Stomach smooth muscle (tissue), 2 donors: ENCODE measurements around the gene AKAP13.

Experiments
- H3K27ac ChIP-seq: one replicate; pipeline ENCODE4 v1.7.0; 2013; ENCODE audit warnings: mild to moderate bottlenecking, low read length, inconsistent platforms
- H3K27me3 ChIP-seq, 2 donors: one replicate each; pipeline ENCODE4 v1.7.0; 2013; ENCODE audit warnings: low read length in 2 of 2; ENCODE audit not compliant: insufficient read depth in 2 of 2, control insufficient read depth in 1 of 2
- H3K36me3 ChIP-seq, 2 donors: one replicate each; pipeline ENCODE4 v1.7.0; 2013; ENCODE audit warnings: low read length in 2 of 2; ENCODE audit not compliant: control insufficient read depth in 2 of 2, insufficient read depth in 2 of 2
- H3K4me1 ChIP-seq: one replicate; pipeline ENCODE4 v1.7.0; 2013; ENCODE audit warnings: low read length; ENCODE audit not compliant: control insufficient read depth, insufficient read depth
- H3K4me3 ChIP-seq, 2 donors: one replicate each; pipeline ENCODE4 v1.7.0; 2013; ENCODE audit warnings: low read length in 2 of 2
- H3K9ac ChIP-seq, 2 donors: one replicate each; pipeline ENCODE4 v1.7.0; 2013; ENCODE audit warnings: low read length in 2 of 2, mild to moderate bottlenecking in 1 of 2
- H3K9me3 ChIP-seq, 2 donors: one replicate each; pipeline ENCODE4 v1.7.0; 2013; ENCODE audit warnings: low read length in 2 of 2; ENCODE audit not compliant: control insufficient read depth in 2 of 2
- donor health status: healthy.
- donor health status: Pancreatic carcinoma.

The AKAP13 gene

GRCh38 chr15:85389306-85389650 lies 8.9 kb downstream of the AKAP13 start:
- Histone ChIP-seq H3K9ac (no peak overlapping the region), H3K36me3 (peaks cover 0 to 2% of the 10 kb centered on the region in 2 donors), H3K27ac (no peak overlapping the region), H3K27me3 (no peaks in the 10 kb centered on the region), H3K9me3 (no peaks in the 10 kb centered on the region), H3K4me1 (peaks cover 4% of the 10 kb centered on the region), H3K4me3 (no peak overlapping the region)

GRCh38 chr15:85389772-85390171 lies 9.4 kb downstream of the AKAP13 start:
- Histone ChIP-seq H3K27me3 (no peaks in the 10 kb centered on the region), H3K27ac (no peak overlapping the region), H3K4me1 (peaks cover 4% of the 10 kb centered on the region), H3K9me3 (no peaks in the 10 kb centered on the region), H3K9ac (no peak overlapping the region), H3K4me3 (no peak overlapping the region), H3K36me3 (peaks cover 0 to 2% of the 10 kb centered on the region in 2 donors)

- no peaks in the 10 kb centered on the region for H3K9me3 ChIP-seq
- no peak overlapping the region for H3K9ac ChIP-seq
- H3K27me3 ChIP-seq: no peaks in the 10 kb centered on the region
- no peak overlapping the region for H3K4me3 ChIP-seq
- no peaks in the 10 kb centered on the region for H3K36me3 ChIP-seq
- peaks cover 4% of the 10 kb centered on the region for H3K4me1 ChIP-seq
- H3K27ac ChIP-seq: no peak overlapping the region
Observed at GRCh38 chr15:85393210-85393609, 12.8 kb downstream of the AKAP13 start.

DNA sequence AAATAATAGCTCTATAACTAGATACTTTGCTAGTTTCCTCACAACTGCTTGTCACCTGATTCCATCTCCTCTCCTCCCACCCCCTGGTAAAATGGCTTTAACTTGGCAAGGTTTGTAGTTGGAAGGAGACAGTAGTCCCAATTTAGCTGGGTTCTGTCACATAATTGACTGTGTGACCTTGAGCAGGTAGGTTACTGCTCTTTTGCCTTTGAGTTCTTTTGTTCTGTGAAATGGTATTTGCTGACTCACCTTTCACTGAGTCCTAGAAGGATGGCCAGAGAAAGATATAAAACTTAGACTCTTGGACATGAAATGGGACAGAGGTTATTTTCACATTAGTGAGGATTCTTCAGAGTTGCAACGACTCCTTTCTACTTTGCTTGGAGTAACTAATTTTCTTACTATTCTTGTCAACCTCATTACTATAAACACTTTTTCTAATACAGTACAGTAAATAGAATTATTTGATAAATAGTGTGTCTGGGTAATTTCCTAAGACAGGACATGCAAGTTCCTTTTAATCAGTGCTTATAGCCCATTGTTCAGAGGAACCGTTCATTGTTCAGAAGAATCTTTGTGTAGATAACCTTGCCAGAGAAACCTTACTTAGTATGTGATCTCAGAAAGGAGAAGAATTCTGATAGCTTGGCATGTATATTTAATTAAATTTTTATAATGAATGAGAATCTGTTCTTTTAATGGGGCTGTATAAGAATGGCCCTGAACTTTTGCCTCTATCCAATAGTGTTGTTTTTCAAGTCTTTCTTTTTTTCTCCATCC lies 14.3 kb downstream of the AKAP13 start:
- H3K36me3 ChIP-seq: no peaks in the 10 kb centered on the region
- no peak overlapping the region for H3K27ac ChIP-seq
- H3K4me3 ChIP-seq: no peak overlapping the region
- H3K27me3 ChIP-seq: no peaks in the 10 kb centered on the region
- no peak overlapping the region for H3K9ac ChIP-seq
- H3K9me3 ChIP-seq: no peaks in the 10 kb centered on the region
- H3K4me1 ChIP-seq: no peaks in the 10 kb centered on the region

GRCh38 chr15:85396554-85396953 lies 16.2 kb downstream of the AKAP13 start:
- no peak overlapping the region for H3K27ac ChIP-seq

DNA sequence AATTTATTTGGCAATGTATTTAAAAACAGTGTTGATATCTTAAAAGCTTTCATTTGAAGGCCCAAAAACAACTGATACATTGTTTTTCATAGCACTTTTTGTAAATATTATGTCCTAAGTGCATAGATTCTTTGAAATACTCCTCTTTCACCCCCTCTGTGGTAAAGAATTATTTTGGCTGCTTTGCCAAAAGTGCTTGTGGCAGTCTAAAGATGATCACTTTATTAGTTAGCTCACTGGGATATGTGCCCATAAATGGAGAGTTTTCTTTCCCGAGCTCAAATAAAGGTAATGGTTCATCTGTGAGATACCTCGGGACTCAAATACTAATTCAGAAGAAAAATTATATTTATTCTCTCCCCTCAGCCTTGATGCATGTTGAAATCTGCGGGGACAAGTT lies 16.7 kb downstream of the AKAP13 start:
- Histone ChIP-seq H3K36me3 (no peaks in the 10 kb centered on the region), H3K9ac (no peak overlapping the region), H3K4me1 (no peaks in the 10 kb centered on the region), H3K27me3 (no peaks in the 10 kb centered on the region), H3K9me3 (no peaks in the 10 kb centered on the region), H3K27ac (no peak overlapping the region), H3K4me3 (no peak overlapping the region)

More at GRCh38 chr15:85396554-85396953, 16.2 kb downstream of the AKAP13 start:
- Histone ChIP-seq H3K4me1 (no peaks in the 10 kb centered on the region), H3K9ac (no peak overlapping the region), H3K36me3 (no peaks in the 10 kb centered on the region), H3K9me3 (no peaks in the 10 kb centered on the region), H3K4me3 (no peak overlapping the region), H3K27me3 (no peaks in the 10 kb centered on the region)

DNA sequence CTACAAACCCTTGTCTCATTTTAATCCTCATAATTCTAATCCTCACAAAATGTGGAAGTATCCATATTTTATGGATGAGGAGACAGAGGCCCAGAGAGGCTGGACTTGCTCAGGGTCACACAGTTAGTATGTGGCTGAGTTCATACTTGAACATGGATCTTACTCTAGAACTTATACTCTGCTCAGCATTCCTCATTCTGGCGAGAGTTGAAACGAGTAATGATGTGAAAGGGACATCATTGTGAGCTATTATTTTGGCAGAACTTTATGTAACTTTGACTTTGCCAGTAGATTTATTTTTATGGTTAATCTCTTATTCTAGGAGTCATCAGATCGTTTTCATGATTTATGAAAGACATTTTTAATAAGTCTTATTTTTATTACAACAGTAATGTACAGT lies 17.5 kb downstream of the AKAP13 start:
- no peaks in the 10 kb centered on the region for H3K27me3 ChIP-seq
- no peaks in the 10 kb centered on the region for H3K4me1 ChIP-seq
- H3K9me3 ChIP-seq: no peaks in the 10 kb centered on the region
- no peak overlapping the region for H3K9ac ChIP-seq
- no peak overlapping the region for H3K4me3 ChIP-seq
- H3K27ac ChIP-seq: no peak overlapping the region
- no peaks in the 10 kb centered on the region for H3K36me3 ChIP-seq

DNA sequence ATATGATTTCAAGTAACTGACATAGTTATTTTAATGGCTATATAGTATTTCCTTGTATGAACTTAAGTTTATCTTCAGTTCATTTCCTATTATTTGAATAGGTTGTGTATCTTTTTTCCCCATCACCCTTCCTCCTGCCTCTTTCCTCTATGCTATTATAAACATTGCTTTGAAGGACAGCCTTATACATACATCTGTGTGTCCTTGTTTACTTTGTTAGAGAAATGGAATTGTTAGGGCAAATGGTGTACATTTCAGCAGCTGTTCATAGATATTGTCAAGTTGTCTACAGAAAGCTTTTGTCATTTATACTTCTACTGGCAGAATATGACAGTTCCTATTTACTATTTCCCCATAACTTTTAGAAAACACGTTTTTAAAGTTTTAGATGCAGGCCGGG lies 18.4 kb downstream of the AKAP13 start:
- H3K4me3 ChIP-seq: no peak overlapping the region
- no peaks in the 10 kb centered on the region for H3K9me3 ChIP-seq
- no peak overlapping the region for H3K9ac ChIP-seq
- no peaks in the 10 kb centered on the region for H3K36me3 ChIP-seq
- no peak overlapping the region for H3K27ac ChIP-seq
- H3K27me3 ChIP-seq: no peaks in the 10 kb centered on the region
- H3K4me1 ChIP-seq: peaks cover 2% of the 10 kb centered on the region

DNA sequence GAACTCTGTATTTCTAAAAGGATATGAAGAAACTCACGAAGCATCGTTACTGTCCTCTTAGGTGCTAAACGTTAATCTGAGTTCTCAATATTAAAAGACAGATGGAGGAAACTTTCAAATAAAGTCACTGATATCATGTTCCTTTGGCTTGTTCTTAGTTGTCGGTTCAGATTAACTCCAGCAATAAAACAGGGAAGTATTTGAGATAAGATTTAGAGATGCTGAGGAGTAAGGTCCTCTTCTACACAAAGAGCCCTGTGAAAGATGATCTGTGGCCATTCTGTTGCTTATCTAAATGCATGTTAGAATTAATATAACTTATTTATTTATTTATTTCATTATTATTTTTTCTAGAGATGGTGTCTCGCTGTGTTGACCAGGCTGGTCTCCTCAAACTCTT lies 19.2 kb downstream of the AKAP13 start:
- Histone ChIP-seq H3K9ac (no peak overlapping the region), H3K27me3 (no peaks in the 10 kb centered on the region), H3K36me3 (no peaks in the 10 kb centered on the region), H3K4me1 (peaks cover 9% of the 10 kb centered on the region), H3K4me3 (no peak overlapping the region), H3K9me3 (no peaks in the 10 kb centered on the region), H3K27ac (no peak overlapping the region)

GRCh38 chr15:85400606-85401005 lies 20.2 kb downstream of the AKAP13 start:
- Histone ChIP-seq H3K27ac (no peak overlapping the region), H3K36me3 (no peaks in the 10 kb centered on the region), H3K9ac (no peak overlapping the region), H3K4me3 (no peak overlapping the region), H3K4me1 (peaks cover 11% of the 10 kb centered on the region), H3K27me3 (no peaks in the 10 kb centered on the region), H3K9me3 (no peaks in the 10 kb centered on the region)

GRCh38 chr15:85401108-85401774 lies 20.8 kb downstream of the AKAP13 start:
- peaks cover 11% of the 10 kb centered on the region for H3K4me1 ChIP-seq
- H3K27me3 ChIP-seq: no peaks in the 10 kb centered on the region
- H3K27ac ChIP-seq: no peak overlapping the region
- H3K9me3 ChIP-seq: no peaks in the 10 kb centered on the region
- H3K9ac ChIP-seq: no peak overlapping the region
- H3K36me3 ChIP-seq: no peaks in the 10 kb centered on the region
- H3K4me3 ChIP-seq: no peak overlapping the region
